Right lung (tissue), 10 donors: ENCODE results near the gene OR3A1. TPM values are rescaled to one million over a fixed set of nuclear protein-coding genes. Genes with fewer than 3 reads are reported as not detected.
"Not testable (repeated sequence)": the region's sequence is repeated elsewhere in the genome, so short reads cannot be mapped to it uniquely, and the experiment has no call there.

ENCODE experiments used
- DNase-seq, 2 donors: peaks; one replicate each; pipeline ENCODE4 v3.0.0-alpha.2; 2013
- long read RNA-seq, 8 donors: transcript quantifications; one replicate each; lab custom pipeline, GENCODE V29; 2026
- polyA plus RNA-seq, 5 donors: library from polyadenylated mRNA; unstranded; fragments of 120-200 nt; gene quantifications; one replicate each; pipeline versions ENCODE4 v1.2.1 to v1.2.3, GENCODE V29; 2013; ENCODE audit warnings: inconsistent platforms in 1 of 5, low replicate concordance in 1 of 5; ENCODE audit not compliant: insufficient read length in 5 of 5, insufficient read depth in 1 of 5

OR3A1 gene, protein sequence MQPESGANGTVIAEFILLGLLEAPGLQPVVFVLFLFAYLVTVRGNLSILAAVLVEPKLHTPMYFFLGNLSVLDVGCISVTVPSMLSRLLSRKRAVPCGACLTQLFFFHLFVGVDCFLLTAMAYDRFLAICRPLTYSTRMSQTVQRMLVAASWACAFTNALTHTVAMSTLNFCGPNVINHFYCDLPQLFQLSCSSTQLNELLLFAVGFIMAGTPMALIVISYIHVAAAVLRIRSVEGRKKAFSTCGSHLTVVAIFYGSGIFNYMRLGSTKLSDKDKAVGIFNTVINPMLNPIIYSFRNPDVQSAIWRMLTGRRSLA
- under 1 TPM in 1 of 5 donors, not detected in 4; 0.09 TPM for polyA plus RNA-seq
- long read RNA-seq, donor 1, result 0 reads
- long read RNA-seq, donor 2, result 0 reads
- long read RNA-seq, donor 3, result 0 reads
- long read RNA-seq, donor 4, result 0 reads
- long read RNA-seq, donor 5, result 0 reads
- long read RNA-seq, donor 6, result 0 reads
- long read RNA-seq, donor 7, result 0 reads
- long read RNA-seq, donor 8, result 0 reads

- no peak for DNase-seq
These were observed at the start of gene OR3A1 for GRCh38 chr17:3298260-3298659. Gene OR3A1, minus strand, starts transcription at chr17:3298360. Its CDS starts 5,778 bp downstream, at chr17:3292582.

GRCh38 chr17:3342782-3343181, 44.6 kb upstream of the OR3A1 start:
- not testable (repeated sequence) for DNase-seq

DNA sequence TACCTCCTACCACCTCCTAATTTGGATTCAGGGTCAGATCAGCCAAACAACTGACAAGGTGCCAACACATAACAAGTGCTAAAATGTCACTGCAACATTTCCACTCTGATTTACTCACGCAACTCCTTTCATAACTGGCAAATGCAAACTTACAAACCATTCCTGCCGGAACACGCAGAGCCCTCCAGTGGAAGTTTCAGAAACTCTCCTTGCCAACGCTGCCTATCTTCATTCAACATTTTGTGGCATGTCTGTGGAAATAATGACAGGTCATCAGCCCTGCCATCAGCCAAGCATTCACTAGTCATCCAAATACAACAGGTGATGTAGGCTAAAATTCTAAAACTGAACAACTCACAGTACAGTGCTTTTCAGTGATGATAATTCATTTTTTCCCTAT, 37.7 kb upstream of the OR3A1 start:
- DNase-seq, result no peak

DNA sequence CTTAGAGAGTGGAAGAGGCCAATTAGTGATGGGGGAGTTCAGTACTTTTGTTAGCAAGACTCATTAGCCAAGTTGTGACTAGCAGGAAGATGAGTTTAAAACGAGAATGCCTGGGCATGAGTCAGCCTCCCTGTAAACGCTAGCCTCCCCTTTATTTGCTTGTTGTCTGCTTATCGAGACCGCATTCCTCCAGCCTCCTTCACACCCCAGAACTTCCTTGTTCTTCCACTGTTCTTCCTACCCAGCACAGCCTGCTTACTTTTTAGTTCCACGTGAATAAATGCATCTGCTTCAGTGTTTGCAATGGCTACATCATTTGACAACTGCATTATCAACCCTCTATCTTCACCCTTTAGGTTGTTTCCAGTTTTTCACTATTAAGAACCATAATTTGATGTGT, 20.2 kb upstream of the OR3A1 start:
- DNase-seq, result no peak

DNA sequence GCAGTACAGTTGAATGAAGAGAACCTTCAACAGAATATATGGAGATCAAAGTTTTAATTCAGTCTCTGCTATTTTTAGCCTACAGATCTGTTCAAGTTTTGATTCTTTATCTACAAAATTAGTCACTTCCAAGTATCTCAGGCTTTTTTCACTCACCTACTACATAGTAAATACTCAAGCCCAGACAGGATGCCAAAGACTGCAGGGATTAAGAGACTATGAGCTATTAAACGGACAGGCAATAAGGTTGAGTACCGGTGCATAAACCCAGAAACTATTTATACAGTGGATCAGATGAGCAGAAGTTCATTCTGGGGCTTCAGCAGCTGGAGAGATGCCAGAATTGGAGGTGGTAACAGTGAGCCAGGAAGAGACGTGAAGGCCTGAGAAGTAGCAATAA, 18.7 kb upstream of the OR3A1 start:
- DNase-seq, result no peak

DNA sequence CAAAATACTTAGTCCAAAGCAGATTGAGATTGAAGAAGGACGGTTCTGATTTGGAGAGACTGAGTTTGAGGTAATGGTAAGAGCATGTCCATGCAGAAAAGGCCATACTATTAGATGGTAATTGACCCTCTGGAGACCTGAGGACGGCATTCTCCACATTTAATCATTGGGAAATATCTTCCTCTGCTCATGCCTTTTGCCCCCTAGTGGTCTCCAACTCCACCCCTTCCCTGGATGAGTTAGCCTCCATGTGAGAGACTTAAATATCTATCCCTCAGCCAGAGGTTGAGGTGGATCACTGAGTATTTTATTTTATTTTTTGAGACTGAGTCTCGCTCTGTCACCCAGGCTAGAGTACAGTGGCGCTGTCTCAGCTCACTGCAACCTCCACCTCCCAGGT, 10.4 kb upstream of the OR3A1 start:
- DNase-seq, result no peak

GRCh38 chr17:3295632-3296031, 2.5 kb downstream of the OR3A1 start:
- DNase-seq, result no peak

DNA sequence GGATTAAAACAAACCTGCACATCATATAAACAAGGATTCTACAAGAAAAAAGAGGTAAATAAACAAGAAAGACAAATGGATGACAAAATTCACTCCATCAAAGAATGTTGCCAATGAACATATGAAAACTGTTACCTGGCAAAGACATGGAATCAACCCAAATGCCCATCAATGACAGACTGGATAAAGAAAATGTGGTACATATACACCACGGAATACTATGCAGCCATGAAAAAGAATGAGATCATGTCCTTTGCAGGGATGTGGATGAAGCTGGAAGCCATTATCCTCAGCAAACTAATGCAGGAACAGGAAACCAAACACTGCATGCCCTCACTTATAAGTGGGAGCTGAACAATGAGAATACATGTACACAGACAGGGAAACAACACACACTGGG, 4.6 kb downstream of the OR3A1 start:
- not testable (repeated sequence) for DNase-seq

DNA sequence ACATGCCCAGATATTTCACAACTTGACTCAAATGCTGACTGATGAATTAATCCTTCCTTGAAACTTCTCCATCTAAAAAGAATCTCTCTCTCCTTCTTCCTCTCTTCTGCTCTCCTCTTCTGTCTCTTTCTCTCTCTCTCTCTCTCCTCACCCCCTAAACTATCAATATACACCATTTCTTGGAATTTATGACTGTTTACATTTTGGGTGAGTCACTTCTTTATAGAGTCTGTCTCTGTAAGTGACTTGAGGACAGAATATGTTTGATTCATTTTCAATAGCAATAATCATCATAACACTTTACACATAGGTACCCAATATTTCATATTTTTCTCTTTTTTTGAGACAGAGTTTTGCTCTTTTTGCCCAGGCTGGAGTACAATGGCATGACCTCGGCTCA, 15.3 kb downstream of the OR3A1 start:
- DNase-seq, result no peak

- no peak for DNase-seq
These were observed 22.0 kb downstream of the OR3A1 start for GRCh38 chr17:3276126-3276525.

GRCh38 chr17:3271072-3271848, 26.9 kb downstream of the OR3A1 start:
- no peak for DNase-seq

GRCh38 chr17:3260600-3260999, 37.6 kb downstream of the OR3A1 start:
- DNase-seq, result no peak

DNA sequence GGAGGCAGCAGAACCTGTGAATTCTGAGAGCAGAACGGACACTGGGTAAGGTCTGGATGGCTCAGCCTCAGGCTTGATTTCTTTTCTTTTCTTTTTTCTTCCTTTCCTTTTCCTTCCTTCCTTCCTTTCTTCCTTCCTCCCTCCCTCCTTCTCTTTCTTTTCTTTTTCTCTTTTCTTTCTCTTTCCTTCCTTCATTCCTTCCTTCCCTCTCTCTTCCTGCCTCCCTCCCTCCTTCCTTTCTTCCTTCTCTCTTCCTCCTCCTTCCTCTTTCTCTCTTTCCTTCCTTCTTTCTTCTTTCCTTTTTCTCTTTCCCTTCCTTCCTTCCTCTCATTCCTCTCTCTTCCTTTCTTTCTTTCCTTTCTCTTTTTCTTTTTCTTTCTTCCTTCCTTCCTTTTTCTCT, 38.0 kb downstream of the OR3A1 start:
- no peak for DNase-seq

GRCh38 chr17:3256575-3256974, 41.6 kb downstream of the OR3A1 start:
- no peak for DNase-seq

- not testable (repeated sequence) for DNase-seq
These were observed 49.1 kb downstream of the OR3A1 start for GRCh38 chr17:3249013-3249412.

DNA sequence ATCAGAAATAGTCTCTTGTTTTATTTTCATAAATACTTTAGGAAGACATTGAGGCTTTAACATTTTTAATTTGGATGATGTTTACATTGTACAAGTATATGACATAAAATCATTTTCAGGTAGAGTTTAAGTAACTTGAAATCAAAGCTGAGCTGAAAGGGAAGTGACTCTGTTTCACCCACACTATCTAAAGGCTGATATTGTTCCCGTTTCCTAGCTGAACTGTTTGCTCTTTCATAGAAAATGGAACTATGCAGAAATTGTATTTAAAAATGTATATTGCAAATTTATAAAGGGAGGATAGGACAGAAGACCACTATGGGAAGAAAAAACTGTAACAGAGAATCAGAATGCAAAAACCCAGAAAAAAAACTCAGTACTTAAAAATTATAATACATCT, 53.3 kb downstream of the OR3A1 start:
- DNase-seq, result not testable (repeated sequence)

GRCh38 chr17:3241044-3241443, 57.1 kb downstream of the OR3A1 start:
- not testable (repeated sequence) for DNase-seq

Other genes starting within 250 kb of the OR3A1 start
- gene OR1D5, start 234.8 kb downstream of the OR3A1 start, polyA plus RNA-seq, result not detected
- under 1 TPM in 2 of 5 donors, not detected in 3; 0.03 to 0.06 TPM for gene OR1D2, start 193.9 kb downstream of the OR3A1 start, polyA plus RNA-seq
- not detected for gene OR1G1, start 170.8 kb downstream of the OR3A1 start, polyA plus RNA-seq
- gene OR1A2, start 100.8 kb downstream of the OR3A1 start, polyA plus RNA-seq, result not detected
- gene OR1A1, start 90.7 kb downstream of the OR3A1 start, polyA plus RNA-seq, result under 1 TPM in 3 of 5 donors, not detected in 2; 0.07 to 0.12 (median 0.09) TPM
- under 1 TPM in 4 of 5 donors, not detected in 1; 0.16 to 0.85 (median 0.35) TPM for gene OR3A2, start 87.9 kb upstream of the OR3A1 start, polyA plus RNA-seq
- gene OR1E1, start 100.0 kb upstream of the OR3A1 start, polyA plus RNA-seq, result under 1 TPM in 1 of 5 donors, not detected in 4; 0.10 TPM
- under 1 TPM in 3 of 5 donors, not detected in 2; 0.06 to 0.15 (median 0.13) TPM for gene OR3A3, start 113.0 kb upstream of the OR3A1 start, polyA plus RNA-seq
- under 1 TPM in 1 of 5 donors, not detected in 4; 0.18 TPM for gene OR1E2, start 135.5 kb upstream of the OR3A1 start, polyA plus RNA-seq
- gene SPATA22, start 173.5 kb upstream of the OR3A1 start, polyA plus RNA-seq, result 1 to 10 TPM in 1 of 5 donors, under 1 TPM in 1, not detected in 3; 0.43 to 1.1 TPM
- 10 to 100 TPM; 23.7 to 73.8 (median 65.8) TPM for gene ASPA, start 177.6 kb upstream of the OR3A1 start, polyA plus RNA-seq